G401 (cell line): ENCODE data around the gene PPAN. TPM values are rescaled to one million over a fixed set of nuclear protein-coding genes. Genes with fewer than 3 reads are reported as not detected.

Experiments
- DNase-seq: peaks from one replicate; pipeline ENCODE4 v3.0.0-alpha.2; 2015; ENCODE audit warnings: low spot score
- in situ Hi-C: cut with HindIII; loops from 2 replicates; pipeline ENCODE4 v1.10.0; 2016; ENCODE audit warnings: low sequenced_read_pairs, mixed read lengths
- total RNA-seq: library from RNA; depleted of rRNA; stranded (reverse); fragments of >200 nt; shearing (Covaris generic); gene quantifications from 2 replicates; pipeline ENCODE4 v1.2.3, GENCODE V29; 2014

PPAN gene
- total RNA-seq, 1 experiment from 2014 or later, result 77.4 TPM

DNA sequence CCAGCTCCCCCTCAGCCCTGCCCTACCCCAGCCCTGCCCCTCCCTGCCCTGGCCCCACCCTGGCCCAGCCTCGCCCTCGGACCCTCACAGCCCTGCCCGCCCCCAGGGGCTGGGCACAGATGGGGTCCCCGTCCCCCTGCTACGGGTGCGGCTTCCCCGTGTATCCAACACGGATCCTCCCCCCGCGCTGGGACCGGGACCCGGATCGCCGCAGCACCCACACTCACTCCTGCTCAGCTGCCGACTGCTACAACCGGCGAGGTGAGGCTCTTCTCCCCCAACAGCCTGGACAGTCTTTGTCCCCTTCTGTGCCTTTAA is 14.8 kb upstream of the PPAN start:
- DNase-seq, result no peak
- in situ Hi-C loops, result no loop called here

DNA sequence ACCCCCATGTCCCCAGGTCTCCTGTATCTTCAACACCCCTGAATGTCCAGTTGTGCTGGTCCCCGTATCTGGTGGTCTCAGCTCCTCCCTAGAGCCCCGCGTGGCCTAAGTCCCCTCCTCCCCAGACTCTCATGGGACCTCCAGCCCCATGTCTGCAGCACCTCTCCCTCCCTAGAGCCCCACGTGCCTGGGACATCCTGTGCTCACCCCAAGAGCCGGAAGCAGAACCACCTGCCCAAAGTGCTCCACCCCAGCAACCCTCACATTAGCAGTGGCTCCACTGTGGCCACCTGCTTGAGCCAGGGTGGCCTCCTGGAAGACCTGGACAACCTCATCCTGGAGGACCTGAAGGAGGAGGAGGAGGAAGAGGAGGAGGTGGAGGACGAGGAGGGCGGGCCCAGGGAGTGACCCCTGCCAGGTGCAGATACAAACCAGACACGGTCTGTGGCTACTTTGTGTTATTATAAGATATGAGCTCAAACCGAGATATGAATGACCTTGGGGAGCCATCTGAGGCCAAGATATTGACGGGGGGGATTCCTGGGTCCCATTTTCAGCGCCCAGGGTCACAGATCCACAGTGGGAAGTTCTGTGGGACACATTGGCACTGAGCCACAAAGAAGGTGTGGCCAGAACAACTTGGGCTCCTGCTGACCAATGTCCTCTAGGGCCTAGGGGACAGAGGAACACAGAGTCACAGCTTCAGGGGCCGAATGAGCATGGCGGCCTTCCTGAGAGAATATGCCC is 14.1 kb upstream of the PPAN start:
- in situ Hi-C loops, result no loop called here

DNA sequence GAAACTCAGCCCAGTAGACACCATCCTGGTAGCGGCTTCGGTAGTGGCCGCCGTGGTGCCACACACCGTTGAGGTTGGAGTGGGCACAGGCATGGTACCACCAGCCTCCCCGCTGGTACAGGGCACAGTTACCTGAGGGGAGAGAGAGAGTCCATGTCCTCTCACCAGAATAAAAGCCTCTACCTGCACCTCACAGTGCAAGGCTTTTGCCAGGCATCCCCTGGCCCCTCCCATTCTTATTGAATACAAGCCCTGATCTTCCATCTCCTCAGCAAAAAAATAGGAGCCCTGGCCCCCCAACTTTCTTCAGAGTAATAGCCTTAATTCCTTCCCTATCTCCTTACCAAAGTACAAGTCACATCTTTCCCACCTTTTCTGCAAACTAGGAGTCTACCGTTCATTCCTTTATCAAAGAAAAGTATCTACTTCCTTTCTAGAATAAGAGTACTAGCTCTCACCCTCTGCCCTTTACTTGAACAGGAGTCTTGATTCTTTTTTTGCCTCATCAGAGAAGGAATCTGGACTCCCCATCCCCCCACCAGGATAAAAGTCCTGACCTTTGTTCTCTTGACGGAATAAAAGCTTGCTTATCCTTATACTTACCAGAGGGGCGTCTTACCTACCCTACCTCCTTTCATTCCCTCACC is 13.4 kb upstream of the PPAN start:
- in situ Hi-C loops, result no loop called here

More for the DNA sequence above, 14.1 kb upstream of the PPAN start:
- no peak for DNase-seq

DNA sequence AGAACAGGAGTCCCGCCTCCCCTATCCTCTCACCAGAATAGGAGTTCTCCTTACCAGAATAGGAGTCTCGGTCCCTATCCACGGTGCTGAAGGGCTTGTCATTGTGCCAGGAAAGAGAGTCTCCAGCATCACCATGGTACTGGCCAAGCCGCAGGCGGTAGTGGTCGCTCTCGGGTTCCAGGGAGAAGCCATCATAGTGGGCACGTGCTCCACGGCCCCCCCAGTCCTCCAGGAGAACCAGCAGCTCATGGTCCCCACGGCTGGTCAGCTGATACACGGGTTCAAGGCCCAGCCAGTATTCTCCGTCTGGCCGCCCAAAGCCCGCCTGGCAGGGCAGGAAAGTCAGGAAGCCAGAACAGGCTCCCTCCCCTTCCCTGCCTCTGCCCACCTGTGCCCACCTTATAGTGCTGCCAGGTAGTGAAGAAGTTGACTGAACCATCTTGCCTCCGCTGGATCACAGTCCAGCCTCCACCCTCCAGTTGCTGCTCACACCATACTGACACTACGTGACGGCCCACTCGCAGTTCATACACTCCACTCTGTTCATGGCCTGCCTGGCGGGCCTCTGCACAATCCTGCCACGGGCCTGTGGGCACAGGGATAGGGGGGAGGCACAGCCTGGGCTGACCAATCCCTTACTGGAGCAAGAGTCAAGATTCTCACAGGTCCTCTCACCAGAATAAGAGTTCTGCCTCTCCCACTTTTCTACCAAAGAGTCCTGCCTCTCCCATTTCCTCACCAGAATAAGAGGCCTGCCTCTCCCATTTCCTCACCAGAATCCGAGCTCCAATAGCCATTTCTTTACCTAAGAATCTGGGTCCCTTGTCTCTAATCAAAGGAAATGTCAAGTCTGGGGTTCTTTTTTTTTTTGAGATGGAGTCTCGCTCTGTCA is 12.6 kb upstream of the PPAN start:
- in situ Hi-C loops, result no loop called here
- no peak for DNase-seq

More for the DNA sequence above, 13.4 kb upstream of the PPAN start:
- no peak for DNase-seq

DNA sequence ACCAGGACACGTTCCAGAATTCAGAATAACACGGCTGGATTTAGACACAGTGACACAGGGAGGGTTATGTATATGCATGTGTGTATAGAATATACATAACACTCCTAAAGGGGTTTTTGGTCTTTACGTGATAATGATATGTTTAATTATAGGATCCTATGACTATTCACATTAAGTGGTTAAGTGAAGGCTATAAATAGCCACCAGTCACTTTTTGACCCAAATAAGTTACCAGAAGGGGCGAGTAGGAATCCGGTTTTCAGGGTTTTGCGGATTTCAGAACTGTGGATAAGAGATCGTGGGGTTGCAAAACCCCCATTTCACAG is 10.6 kb upstream of the PPAN start:
- peak; percentile 16 for DNase-seq
- in situ Hi-C loops, result no loop called here

DNA sequence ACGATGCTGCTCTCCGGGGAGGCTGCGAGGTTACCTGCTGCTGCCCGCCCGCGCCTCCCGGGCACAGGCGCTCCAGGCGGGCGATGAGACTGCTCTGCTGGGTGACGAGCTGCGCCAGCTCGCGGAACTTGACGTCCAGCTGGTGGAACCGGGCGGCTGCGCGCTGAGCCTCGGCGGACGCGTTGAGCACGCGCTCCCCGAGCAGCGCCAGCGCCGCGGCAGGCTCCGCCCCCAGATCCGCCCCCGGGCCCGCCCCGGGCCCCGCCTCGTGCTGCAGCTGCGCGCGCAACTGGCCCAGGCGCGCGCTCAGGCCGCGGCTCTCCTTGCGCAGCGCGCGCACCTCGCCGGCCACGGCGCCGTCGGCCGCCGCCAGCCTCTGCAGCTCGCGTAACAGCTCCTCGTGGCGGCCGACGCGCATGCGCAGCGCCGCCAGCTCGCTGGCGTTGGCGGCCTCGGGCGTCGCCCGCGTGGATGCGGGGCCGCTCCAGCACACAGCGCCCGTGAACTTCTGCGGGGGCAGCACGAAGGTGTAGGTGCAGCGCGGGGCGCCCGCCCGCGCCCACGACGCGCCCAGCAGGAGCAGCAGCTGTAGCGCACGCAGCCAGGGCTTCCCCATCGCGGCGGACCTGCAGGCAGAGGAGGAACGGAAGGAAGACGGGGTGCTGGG is 10.1 kb upstream of the PPAN start:
- DNase-seq, result peak; percentile 61
- in situ Hi-C loops, result no loop called here

DNA sequence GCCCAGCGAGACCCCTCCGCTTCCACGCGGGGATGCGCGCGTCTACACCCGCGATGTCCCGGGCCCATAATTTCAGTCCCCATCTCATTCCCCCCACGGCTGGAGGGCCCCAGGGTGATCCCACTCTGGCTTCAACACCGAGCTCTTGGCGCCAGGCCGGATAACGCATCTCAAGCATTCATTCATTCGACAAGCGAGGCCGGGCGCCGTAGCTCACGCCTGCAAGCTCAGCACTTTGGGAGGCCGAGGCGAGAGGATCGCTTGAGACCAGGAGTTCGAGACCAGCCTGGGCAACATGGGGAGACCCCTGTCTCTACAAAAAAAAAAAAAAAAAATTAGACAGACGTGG is 9.6 kb upstream of the PPAN start:
- in situ Hi-C loops, result no loop called here
- no peak for DNase-seq

DNA sequence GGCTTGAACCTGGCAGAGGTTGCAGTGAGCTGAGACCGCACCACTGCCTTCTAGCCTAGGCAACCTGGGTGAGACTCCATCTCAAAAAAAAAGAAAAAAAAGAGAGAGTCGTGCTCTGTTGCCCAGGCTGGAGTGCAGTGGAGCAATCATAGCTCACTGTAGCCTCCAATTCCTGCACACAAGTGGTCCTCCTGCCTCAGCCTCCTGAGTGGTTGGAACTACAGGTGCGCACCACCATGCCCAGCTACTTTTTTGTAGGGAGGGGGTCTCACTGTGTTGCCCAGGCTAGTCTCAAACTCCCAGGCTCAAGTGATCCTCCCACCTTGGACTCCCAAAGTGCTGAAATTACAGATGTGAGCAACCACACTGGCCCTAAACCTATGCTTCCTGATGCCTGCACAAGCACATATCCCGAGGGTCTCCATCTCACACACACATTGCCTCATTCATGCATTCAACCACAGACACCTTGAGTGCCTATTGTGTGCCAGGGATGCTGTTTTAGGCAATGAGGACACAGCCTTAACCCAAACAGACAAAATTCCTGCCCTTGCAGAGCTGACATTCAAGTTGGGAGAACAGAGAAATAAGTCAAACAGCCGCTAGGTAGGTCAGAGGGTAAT is 5.9 kb upstream of the PPAN start:
- no peak for DNase-seq
- in situ Hi-C loops, result no loop called here

DNA sequence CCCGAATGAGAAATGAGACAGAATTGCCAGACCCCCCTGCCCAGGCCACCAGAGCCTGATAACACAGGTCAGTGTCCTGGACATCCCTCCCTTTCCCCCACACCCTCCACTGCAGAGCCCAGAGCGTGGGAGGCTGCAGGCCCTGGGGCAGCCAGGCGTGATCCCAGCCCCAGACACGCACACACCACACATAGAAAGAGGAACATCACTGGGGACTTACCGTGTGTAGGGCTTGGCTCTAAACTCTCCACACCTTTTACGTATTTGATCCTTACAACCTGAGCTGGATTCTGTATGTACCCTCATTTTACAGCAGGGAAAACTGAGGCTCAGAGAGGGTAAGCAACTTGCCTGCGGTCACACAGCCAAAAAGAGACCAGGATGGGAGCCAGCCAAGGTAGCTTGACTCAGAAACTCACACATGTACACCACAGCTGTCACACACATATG is 3.4 kb upstream of the PPAN start:
- DNase-seq, result no peak

DNA sequence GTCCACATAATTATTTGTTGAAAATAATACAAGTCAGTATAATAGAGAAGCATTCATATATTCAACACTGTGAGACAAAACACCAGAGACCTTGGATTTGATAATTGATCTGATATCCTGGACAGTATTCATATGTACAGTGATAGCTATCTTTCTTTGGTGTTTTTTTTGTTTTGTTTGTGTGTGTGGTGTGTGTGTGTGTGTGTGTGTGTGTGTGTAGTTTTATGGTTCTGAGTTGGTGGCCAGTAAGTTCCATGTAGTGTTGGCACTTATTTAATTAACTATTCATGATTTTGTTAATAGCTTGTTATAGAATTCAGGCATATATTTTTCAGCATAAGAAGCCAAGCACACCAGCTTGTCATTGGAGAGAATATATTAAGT is 2.0 kb upstream of the PPAN start:
- DNase-seq, result no peak
- in situ Hi-C loops, result no loop called here

More for the DNA sequence above, 3.4 kb upstream of the PPAN start:
- in situ Hi-C loops, result no loop called here

DNA sequence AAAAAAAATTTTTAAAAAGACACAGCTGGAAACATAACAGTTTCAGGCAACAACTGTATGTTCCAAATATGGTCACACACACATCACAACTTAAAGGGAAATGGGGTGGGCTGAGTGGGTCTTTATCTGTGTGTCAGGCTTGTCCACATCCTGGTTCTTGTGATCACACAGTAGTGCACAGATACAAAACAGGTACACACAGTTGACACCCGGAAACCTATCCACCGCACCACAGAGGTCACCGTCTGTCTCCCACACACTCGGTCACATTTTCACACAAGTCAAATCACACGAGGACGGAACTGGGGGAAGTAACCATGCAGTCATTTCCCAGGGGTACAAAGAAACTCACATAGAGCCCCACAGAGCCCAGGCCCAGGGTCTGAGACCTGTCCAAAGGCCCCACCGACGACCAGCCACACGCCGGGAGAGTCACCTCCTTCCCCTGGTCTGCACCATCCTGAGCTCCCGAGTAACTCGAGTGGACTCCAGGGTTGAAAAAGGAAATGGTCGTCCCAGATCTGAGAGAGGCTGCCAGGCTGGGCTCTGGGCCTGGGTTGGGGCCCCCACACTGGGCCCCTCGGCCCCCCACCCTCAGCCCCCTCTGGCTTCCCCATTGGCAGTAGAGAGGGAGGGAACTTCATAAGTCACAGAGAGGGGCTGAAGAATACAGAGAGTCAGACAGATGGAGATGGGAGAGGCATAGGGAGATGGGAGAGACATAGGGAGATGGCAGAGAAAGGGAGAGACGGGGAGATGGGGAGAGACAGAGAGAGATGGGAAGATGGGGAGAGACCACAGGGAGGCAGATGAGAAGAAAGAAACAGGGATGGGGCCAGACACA is 1.3 kb upstream of the PPAN start:
- in situ Hi-C loops, result no loop called here
- DNase-seq, result no peak

DNA sequence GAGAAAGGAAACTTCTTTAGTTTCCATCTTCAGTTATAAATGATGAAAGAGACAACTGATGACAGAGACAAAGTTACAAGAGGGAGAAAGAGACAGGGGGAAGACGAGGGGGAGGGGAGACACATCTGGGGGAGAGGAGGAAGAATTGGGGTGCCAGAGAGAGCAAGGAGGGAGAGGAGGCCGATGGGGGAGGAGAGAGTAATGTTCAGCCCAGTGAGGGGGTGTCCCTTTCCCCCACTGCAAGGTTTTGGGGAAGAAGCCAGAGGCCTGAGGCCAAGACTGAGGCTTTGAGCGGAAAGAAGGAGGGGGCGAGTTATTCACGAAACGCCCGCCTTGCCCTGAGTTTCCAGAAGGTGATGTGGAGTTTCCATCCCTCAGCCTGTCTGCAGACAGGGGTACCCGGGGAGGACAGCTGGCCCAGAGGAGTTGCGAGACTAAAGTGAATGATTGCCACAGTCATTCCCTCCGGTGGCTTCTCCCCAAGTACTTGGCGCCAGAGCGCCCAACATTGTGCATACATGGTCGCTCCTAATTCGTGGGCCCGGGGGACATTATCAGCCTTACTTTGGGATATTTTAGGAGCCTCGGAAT is 558 bp upstream of the PPAN start:
- in situ Hi-C loops, result no loop called here
- peak; percentile 14 for DNase-seq

DNA sequence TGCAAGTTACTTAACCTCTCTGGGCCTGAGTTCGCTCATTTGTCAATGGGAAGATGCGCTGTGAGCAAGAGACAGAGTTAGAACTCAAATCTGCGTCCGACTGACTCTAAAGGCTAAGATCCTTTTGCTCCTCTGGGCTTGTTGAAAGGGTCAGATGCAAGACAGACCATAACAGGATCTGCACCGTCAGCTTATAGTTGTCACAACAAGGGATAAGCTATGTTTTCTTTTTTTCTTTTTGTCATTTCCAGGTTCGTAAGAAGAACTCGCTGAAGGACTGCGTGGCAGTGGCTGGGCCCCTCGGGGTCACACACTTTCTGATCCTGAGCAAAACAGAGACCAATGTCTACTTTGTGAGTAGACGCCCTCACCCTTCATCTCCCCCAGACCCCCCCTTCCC is 1.1 kb downstream of the PPAN start:
- DNase-seq, result no peak
- in situ Hi-C loops, result no loop called here

DNA sequence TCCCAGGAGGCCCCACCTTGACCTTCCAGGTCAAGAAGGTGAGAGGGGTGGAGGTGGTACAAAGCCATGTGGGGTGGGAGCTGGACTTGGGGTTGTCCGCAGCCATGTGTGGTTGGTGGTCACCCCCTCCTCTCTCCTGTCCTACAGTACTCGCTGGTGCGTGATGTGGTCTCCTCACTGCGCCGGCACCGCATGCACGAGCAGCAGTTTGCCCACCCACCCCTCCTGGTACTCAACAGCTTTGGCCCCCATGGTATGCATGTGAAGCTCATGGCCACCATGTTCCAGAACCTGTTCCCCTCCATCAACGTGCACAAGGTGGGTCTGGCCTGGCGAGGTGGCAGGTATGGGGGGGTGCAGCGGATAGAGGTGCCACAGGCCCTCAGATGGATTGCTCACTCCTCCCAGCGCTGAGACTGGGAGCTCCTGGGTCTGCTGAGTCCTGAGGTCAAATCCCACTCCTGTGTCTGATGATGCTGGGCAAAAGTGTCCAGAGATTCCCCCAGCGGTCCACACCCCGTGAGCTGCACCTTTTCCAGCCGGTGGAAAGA is 1.7 kb downstream of the PPAN start:
- in situ Hi-C loops, result no loop called here
- DNase-seq, result no peak

DNA sequence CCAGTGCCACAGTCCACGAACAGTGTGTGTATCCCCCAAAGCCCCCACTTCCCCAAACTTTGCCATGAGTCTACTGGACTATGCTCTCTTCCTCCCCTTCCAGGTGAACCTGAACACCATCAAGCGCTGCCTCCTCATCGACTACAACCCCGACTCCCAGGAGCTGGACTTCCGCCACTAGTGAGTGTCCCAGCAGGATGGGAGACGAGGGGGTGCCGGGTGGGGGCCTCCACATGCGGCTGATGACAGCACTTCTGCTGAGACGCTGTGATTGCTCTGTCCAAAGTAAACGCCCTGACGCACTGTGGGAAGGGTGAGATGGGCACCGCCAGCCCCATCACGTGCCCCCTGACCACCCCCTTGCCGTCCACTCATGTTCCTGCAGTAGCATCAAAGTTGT is 3.4 kb downstream of the PPAN start:
- DNase-seq, result no peak
- in situ Hi-C loops, result no loop called here

DNA sequence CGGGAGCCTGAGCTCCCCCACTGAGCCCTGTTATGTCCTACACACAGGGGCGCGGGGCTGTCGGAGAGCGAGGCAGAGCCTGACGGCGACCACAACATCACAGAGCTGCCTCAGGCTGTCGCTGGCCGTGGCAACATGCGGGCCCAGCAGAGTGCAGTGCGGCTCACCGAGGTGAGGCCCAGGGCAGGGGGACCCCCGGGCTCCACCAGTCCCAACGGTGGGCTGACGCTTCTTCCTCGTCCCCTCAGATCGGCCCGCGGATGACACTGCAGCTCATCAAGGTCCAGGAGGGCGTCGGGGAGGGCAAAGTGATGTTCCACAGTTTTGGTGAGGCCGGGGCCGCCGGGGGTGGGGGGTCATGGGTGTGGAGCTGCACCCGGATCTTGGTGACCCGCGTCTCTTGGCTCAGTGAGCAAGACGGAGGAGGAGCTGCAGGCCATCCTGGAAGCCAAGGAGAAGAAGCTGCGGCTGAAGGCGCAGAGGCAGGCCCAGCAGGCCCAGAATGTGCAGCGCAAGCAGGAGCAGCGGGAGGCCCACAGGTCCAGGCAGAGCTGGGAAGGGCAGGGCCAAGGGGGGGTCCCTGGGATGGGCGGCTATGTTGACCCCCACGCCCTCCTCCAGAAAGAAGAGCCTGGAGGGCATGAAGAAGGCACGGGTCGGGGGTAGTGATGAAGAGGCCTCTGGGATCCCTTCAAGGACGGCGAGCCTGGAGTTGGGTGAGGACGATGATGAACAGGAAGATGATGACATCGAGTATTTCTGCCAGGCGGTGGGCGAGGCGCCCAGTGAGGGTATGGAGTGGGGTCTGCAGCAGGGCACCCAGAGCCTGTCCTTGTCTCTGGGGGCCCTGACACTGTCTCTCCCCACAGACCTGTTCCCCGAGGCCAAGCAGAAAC is 4.2 kb downstream of the PPAN start:
- DNase-seq, result no peak
- in situ Hi-C loops, result no loop called here

DNA sequence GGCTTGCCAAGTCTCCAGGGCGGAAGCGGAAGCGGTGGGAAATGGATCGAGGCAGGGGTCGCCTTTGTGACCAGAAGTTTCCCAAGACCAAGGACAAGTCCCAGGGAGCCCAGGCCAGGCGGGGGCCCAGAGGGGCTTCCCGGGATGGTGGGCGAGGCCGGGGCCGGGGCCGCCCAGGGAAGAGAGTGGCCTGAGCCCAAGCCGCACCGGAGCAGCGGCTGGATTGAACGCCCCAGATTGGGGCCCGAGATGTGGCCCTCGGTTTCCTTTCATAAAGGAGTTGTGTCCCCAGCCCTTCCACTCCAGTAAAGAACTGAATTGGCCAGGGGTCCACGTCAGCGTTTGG is 4.8 kb downstream of the PPAN start:
- in situ Hi-C loops, result no loop called here
- no peak for DNase-seq
